IMR-90 (cell line): ENCODE data around the gene CCDC170. TPM values are rescaled to one million over a fixed set of nuclear protein-coding genes. Genes with fewer than 3 reads are reported as not detected.

Experiments used
- ATAC-seq: fragments of 200-7000 bp; cut with Tn5 transposase; 2 replicates; pipeline ENCODE4 v1.9.1; 2020; ENCODE audit warnings: low read depth, mild to moderate bottlenecking, moderate library complexity
- BruUV-seq: library from RNA; stranded (reverse); fragments of 400-500 nt; replicated peaks from 2 replicates; lab custom pipeline; 2021; lab: Mats Ljungman, UMichigan
- CTCF ChIA-PET: fragments of 300-600 bp; formaldehyde crosslinking; extraction: SDS; loops from one replicate; lab custom pipeline; 2021; ENCODE audit warnings: antibody characterized with exemption; lab: Yijun Ruan, JAX
- POLR2A ChIA-PET: fragments of 300-600 bp; sonication (Branson Sonifier 250); formaldehyde crosslinking; loops from one replicate; lab custom pipeline; 2022; ENCODE audit warnings: antibody characterized with exemption; ENCODE audit not compliant: unreplicated experiment; lab: Charles Lee
- DNase-seq: peaks from one replicate; pipeline ENCODE4 v3.0.0; 2013
- H2AFZ ChIP-seq: replicated peaks from 2 replicates; pipeline ENCODE3; 2013; ENCODE audit warnings: low read length, mild to moderate bottlenecking; ENCODE audit not compliant: poor library complexity
- H2AK5ac ChIP-seq: 2 replicates; pipeline ENCODE4 v1.6.1; 2013; ENCODE audit warnings: low read depth, low read length, inconsistent platforms
- H2AK9ac ChIP-seq: replicated peaks from 2 replicates; pipeline ENCODE3; 2013; ENCODE audit warnings: mild to moderate bottlenecking, low read depth, low read length, moderate library complexity; ENCODE audit not compliant: poor library complexity
- H2BK120ac ChIP-seq: 2 replicates; pipeline ENCODE4 v1.6.1; 2013; ENCODE audit warnings: low read depth, low read length, inconsistent platforms
- H2BK15ac ChIP-seq: 3 replicates; pipeline ENCODE4 v1.6.1; 2013; ENCODE audit warnings: low read depth, low read length, inconsistent platforms
- H2BK20ac ChIP-seq: 2 replicates; pipeline ENCODE4 v1.6.1; 2013; ENCODE audit warnings: low read depth, mild to moderate bottlenecking, inconsistent platforms, low read length, moderate library complexity
- H2BK5ac ChIP-seq: 2 replicates; pipeline ENCODE4 v1.6.1; 2013; ENCODE audit warnings: mild to moderate bottlenecking, low read depth, low read length, inconsistent platforms; ENCODE audit not compliant: poor library complexity, severe bottlenecking
- H3K14ac ChIP-seq: replicated peaks from 2 replicates; pipeline ENCODE4 v1.6.1; 2013; ENCODE audit warnings: low read depth, low read length, inconsistent platforms
- H3K18ac ChIP-seq: 2 replicates; pipeline ENCODE4 v1.6.1; 2013; ENCODE audit warnings: low read depth, low read length, control low read depth
- H3K23ac ChIP-seq: 2 replicates; pipeline ENCODE4 v1.6.1; 2013; ENCODE audit warnings: low read depth, low read length, inconsistent platforms
- H3K27ac ChIP-seq: 2 replicates; pipeline ENCODE4 v1.5.1; 2013; ENCODE audit warnings: mild to moderate bottlenecking, control low read depth, low read length; ENCODE audit not compliant: insufficient read depth
- H3K27me3 ChIP-seq: 2 replicates; pipeline ENCODE4 v1.6.1; 2013; ENCODE audit warnings: low read length; ENCODE audit not compliant: control insufficient read depth, insufficient read depth
- H3K36me3 ChIP-seq: 2 replicates; pipeline ENCODE4 v1.6.1; 2013; ENCODE audit warnings: low read length, mixed read lengths; ENCODE audit not compliant: control insufficient read depth, insufficient read depth
- H3K4ac ChIP-seq: 2 replicates; pipeline ENCODE4 v1.6.1; 2013; ENCODE audit warnings: low read depth, low read length, inconsistent platforms
- H3K4me1 ChIP-seq: 2 replicates; pipeline ENCODE4 v1.6.1; 2013; ENCODE audit warnings: low read length, mixed read lengths; ENCODE audit not compliant: control insufficient read depth, insufficient read depth
- H3K4me2 ChIP-seq: 2 replicates; pipeline ENCODE4 v1.6.1; 2013; ENCODE audit warnings: low read depth, mild to moderate bottlenecking, control low read depth, low read length, moderate library complexity
- H3K4me3 ChIP-seq: 2 replicates; pipeline ENCODE4 v1.5.1; 2013; ENCODE audit warnings: low read depth, mild to moderate bottlenecking, control low read depth, low read length, moderate library complexity; ENCODE audit not compliant: insufficient read depth
- H3K56ac ChIP-seq: 2 replicates; pipeline ENCODE4 v1.6.1; 2013; ENCODE audit warnings: low read length, inconsistent platforms; ENCODE audit not compliant: insufficient read depth; ENCODE audit errors: extremely low read depth
- H3K79me1 ChIP-seq, 2 experiments: 2 replicates each; pipeline ENCODE4 v1.6.1; 2013; ENCODE audit warnings: low read length in 2 of 2, inconsistent platforms in 1 of 2, low read depth in 1 of 2
- H3K9ac ChIP-seq: 2 replicates; pipeline ENCODE4 v1.6.1; 2013; ENCODE audit warnings: low read depth, low read length, control low read depth
- H3K9me1 ChIP-seq: 2 replicates; pipeline ENCODE4 v1.6.1; 2013; ENCODE audit warnings: low read length, inconsistent platforms; ENCODE audit not compliant: insufficient read depth
- H3K9me3 ChIP-seq: 2 replicates; pipeline ENCODE4 v1.6.1; 2013; ENCODE audit warnings: low read length; ENCODE audit not compliant: control insufficient read depth, insufficient read depth
- H4K20me1 ChIP-seq: 2 replicates; pipeline ENCODE4 v1.6.1; 2013; ENCODE audit warnings: low read length, inconsistent platforms; ENCODE audit not compliant: insufficient read depth
- H4K5ac ChIP-seq: 2 replicates; pipeline ENCODE4 v1.6.1; 2013; ENCODE audit warnings: mild to moderate bottlenecking, low read depth, low read length, control low read depth
- H4K8ac ChIP-seq, 2 experiments: 2 replicates each; pipeline ENCODE4 v1.6.1; 2013; ENCODE audit warnings: low read depth in 2 of 2, low read length in 2 of 2, control low read depth in 1 of 2, inconsistent platforms in 1 of 2
- H4K91ac ChIP-seq: 2 replicates; pipeline ENCODE4 v1.6.1; 2013; ENCODE audit warnings: low read depth, low read length, inconsistent platforms; ENCODE audit not compliant: insufficient read depth
- CHD1 ChIP-seq: IDR thresholded peaks from 2 replicates; pipeline ENCODE4 v1.6.1; 2012; ENCODE audit warnings: low read depth, low read length, improper control_type of control experiment
- CTCF ChIP-seq: conservative IDR thresholded peaks from 2 replicates; pipeline ENCODE4 v1.5.1; 2012; ENCODE audit warnings: mild to moderate bottlenecking, low read depth, low read length, improper control_type of control experiment
- ELK1 ChIP-seq: fragments of 150-350 bp; IDR thresholded peaks from 2 replicates; pipeline ENCODE4 v1.6.1; 2016; ENCODE audit warnings: low read depth, mild to moderate bottlenecking, low read length, moderate library complexity, borderline replicate concordance
- NFE2L2 ChIP-seq: fragments of 150-350 bp; IDR thresholded peaks from 2 replicates; pipeline ENCODE4 v1.6.1; 2016; ENCODE audit warnings: low read depth, mild to moderate bottlenecking, low read length
- RAD21 ChIP-seq: IDR thresholded peaks from 2 replicates; pipeline ENCODE4 v1.6.1; 2012; ENCODE audit warnings: low read length, improper control_type of control experiment
- SMC3 ChIP-seq: fragments of 150-350 bp; IDR thresholded peaks from 2 replicates; pipeline ENCODE4 v1.6.1; 2016; ENCODE audit warnings: low read depth, mild to moderate bottlenecking, antibody characterized with exemption, low read length, moderate library complexity
- USF2 ChIP-seq: fragments of 150-350 bp; IDR thresholded peaks from 2 replicates; pipeline ENCODE4 v1.6.1; 2017; ENCODE audit warnings: mild to moderate bottlenecking, antibody characterized with exemption, low read length, low read depth
- WGBS, 2 experiments: methylation state at CpG; one replicate each; pipeline versions ENCODE4 v1.1.5 to v1.1.7; 2013; ENCODE audit warnings: missing lambda C conversion rate in 2 of 2; ENCODE audit not compliant: insufficient read length in 1 of 2; ENCODE audit errors: extremely low coverage in 2 of 2; 5-methylcytosine and 5-hydroxymethylcytosine counted together
- dilution Hi-C: fragments of 300-500 bp; cut with HindIII; formaldehyde crosslinking; loops from one replicate; pipeline ENCODE4 v1.14.3; 2018; ENCODE audit warnings: low sequenced_read_pairs; ENCODE audit not compliant: unreplicated experiment
- in situ Hi-C: fragments of 300-500 bp; cut with MboI; formaldehyde crosslinking; loops from 3 replicates; pipeline ENCODE4 v1.14.3; 2019; ENCODE audit warnings: low sequenced_read_pairs, inconsistent platforms, mixed read lengths
- intact Hi-C: fragments of 100-400 bp; cut with micrococcal nuclease; formaldehyde crosslinking; loops from 2 replicates; pipeline ENCODE4 v1.10.0; 2022
- polyA plus RNA-seq, 3 experiments: library from polyadenylated mRNA; depleted of rRNA; stranded (reverse); fragments of >200 nt; gene quantifications; 2 replicates each; pipeline ENCODE4 v1.2.3, GENCODE V29; 2012; ENCODE audit warnings: low replicate concordance in 1 of 3
- total RNA-seq: library from RNA; depleted of rRNA; stranded (reverse); fragments of >200 nt; gene quantifications from 2 replicates; pipeline ENCODE4 v1.2.3, GENCODE V29; 2012

The CCDC170 gene
- total and polyA plus RNA-seq, 2 of the 4 experiments (the other 2 are of a cell fraction) = 0.12 to 0.54 TPM

- dilution Hi-C loops = no loop called here
- no peak for DNase-seq
- Histone ChIP-seq H3K4me2 (no peak overlapping the region), H3K9me3 (no peaks in the 10 kb centered on the region), H4K8ac (no peak overlapping the region), H3K36me3 (no peaks in the 10 kb centered on the region), H3K79me1 (no peaks in the 10 kb centered on the region), H3K27me3 (no peaks in the 10 kb centered on the region), H2AK5ac (no peak overlapping the region), H2AFZ (no peak overlapping the region), H2BK20ac (no peak overlapping the region), H2AK9ac (no peak overlapping the region), H2BK5ac (no peak overlapping the region), H3K4ac (no peak overlapping the region), H3K4me1 (no peaks in the 10 kb centered on the region), H3K56ac (no peak overlapping the region), H3K27ac (no peak overlapping the region), H3K9me1 (no peaks in the 10 kb centered on the region), H3K9ac (no peak overlapping the region), H3K4me3 (no peak overlapping the region), H2BK15ac (no peak overlapping the region), H3K18ac (no peak overlapping the region), H4K5ac (no peak overlapping the region), H4K20me1 (no peaks in the 10 kb centered on the region), H4K91ac (no peak overlapping the region), H3K23ac (no peak overlapping the region), H3K14ac (no peak overlapping the region), H2BK120ac (no peak overlapping the region)
- no TSS peak for BruUV-seq
- intact Hi-C loops = no loop called here
- WGBS, 2 experiments = no CpG with 5 or more reads among the region's 4 CpGs
- no peak for ATAC-seq
- in situ Hi-C loops = no loop called here
- POLR2A ChIA-PET = no interaction called here
- TF ChIP-seq SMC3 = no peak
- TF ChIP-seq CHD1 = no peak
- TF ChIP-seq USF2 = no peak
- TF ChIP-seq ELK1 = no peak
- TF ChIP-seq RAD21 = no peak
- TF ChIP-seq NFE2L2 = no peak
- TF ChIP-seq CTCF = no peak
- CTCF ChIA-PET = no interaction called here
These were observed 164.3 kb downstream of the CCDC170 start for GRCh38 chr6:151658091-151658490.
